Fibroblast of lung (primary cell): ENCODE results near the gene PSME3IP1.

ENCODE experiments used
- EZH2 ChIP-seq: IDR thresholded peaks from 2 replicates; pipeline ENCODE4 v1.5.1; 2012; ENCODE audit warnings: low read length, control low read depth, mild to moderate bottlenecking; ENCODE audit errors: missing control alignments
- TF ChIP-seq, protein P1 (sequence below), 2 donors: IDR thresholded peaks in 1 of 2; conservative IDR thresholded peaks in 1 of 2; 1 replicate in 1 of 2; 2 replicates in 1 of 2; pipeline ENCODE4 v1.5.1; 2011 to 2012; ENCODE audit warnings: low read length in 2 of 2, control low read depth in 1 of 2, inconsistent platforms in 1 of 2, low read depth in 1 of 2, mild to moderate bottlenecking in 1 of 2

DNA sequence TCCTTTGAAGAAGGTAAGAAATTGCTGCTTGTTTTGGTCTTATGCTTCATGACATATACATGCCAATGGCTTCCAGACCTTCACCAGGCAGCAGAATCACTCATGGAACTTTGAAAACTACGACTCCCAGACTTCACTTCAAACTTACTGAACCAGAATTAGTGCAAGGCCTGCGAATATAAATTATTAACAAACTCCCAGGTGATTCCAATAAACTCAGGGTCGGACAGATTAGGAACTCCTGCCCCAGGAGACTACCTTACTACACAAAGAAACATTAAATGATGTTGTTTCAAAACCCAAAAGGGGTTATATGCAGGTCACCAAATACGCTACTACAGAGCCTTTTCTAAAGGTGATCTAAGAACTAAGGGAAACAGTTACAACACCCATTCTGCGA, 20.4 kb downstream of the PSME3IP1 start:
- TF ChIP-seq, protein P1, sequence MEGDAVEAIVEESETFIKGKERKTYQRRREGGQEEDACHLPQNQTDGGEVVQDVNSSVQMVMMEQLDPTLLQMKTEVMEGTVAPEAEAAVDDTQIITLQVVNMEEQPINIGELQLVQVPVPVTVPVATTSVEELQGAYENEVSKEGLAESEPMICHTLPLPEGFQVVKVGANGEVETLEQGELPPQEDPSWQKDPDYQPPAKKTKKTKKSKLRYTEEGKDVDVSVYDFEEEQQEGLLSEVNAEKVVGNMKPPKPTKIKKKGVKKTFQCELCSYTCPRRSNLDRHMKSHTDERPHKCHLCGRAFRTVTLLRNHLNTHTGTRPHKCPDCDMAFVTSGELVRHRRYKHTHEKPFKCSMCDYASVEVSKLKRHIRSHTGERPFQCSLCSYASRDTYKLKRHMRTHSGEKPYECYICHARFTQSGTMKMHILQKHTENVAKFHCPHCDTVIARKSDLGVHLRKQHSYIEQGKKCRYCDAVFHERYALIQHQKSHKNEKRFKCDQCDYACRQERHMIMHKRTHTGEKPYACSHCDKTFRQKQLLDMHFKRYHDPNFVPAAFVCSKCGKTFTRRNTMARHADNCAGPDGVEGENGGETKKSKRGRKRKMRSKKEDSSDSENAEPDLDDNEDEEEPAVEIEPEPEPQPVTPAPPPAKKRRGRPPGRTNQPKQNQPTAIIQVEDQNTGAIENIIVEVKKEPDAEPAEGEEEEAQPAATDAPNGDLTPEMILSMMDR (conservative IDR thresholded peaks at IDR 0.05 in 1 of 2, IDR thresholded peaks at IDR 0.05 in 1 of 2; ENCODE audit: low read depth in 1 of 2, low read length in 2 of 2): no peak
- no peak for TF ChIP-seq EZH2
